ENCODE measurements around the gene PDK2. TPM values are rescaled to one million over a fixed set of nuclear protein-coding genes. Genes with fewer than 3 reads are reported as not detected.

PDK2 gene
- total and polyA plus RNA-seq, 9 of the 15 experiments (the other 6 are each of a cell fraction or from before 2014, with no cell fraction given), result 0.03 to 2.5 (median 1.4) TPM

GRCh38 chr17:50129728-50130558 lies 34.8 kb downstream of the PDK2 start, which contains the start of gene SAMD14 (continued):
- TF ChIP-seq E2F6 (IDR thresholded peaks at IDR 0.05; ENCODE audit: borderline replicate concordance in 1 of 2, extremely low read depth in 1 of 2, insufficient read depth in 1 of 2, insufficient read length in 1 of 2, low read depth in 1 of 2, low read length in 1 of 2, poor library complexity in 1 of 2, severe bottlenecking in 1 of 2), result peak in 1 of 2 experiments; percentile 8
- no peak for TF ChIP-seq ZNF212 (CRISPR knock-in tag; IDR thresholded peaks at IDR 0.05)
- no peak for TF ChIP-seq RNF2 (IDR thresholded peaks at IDR 0.05)
- TF ChIP-seq CXXC5 (CRISPR knock-in tag; IDR thresholded peaks at IDR 0.05), result 0 out of 2 replicates have a peak, but pooled peaks have one; percentile 29
- TF ChIP-seq CUX1 (CRISPR knock-in tag; IDR thresholded peaks at IDR 0.05), result no peak
- no peak for TF ChIP-seq RAD51 (IDR thresholded peaks at IDR 0.05; ENCODE audit: borderline replicate concordance, low read depth)
- TF ChIP-seq HES1 (IDR thresholded peaks at IDR 0.05; ENCODE audit: low read depth), result no peak
- no peak for TF ChIP-seq ZNF311 (CRISPR knock-in tag; IDR thresholded peaks at IDR 0.05)
- TF ChIP-seq ZBTB33 (CRISPR knock-in tag; IDR thresholded peaks at IDR 0.05), result peak; percentile 48; the same call in 1 of the 2 replicates
- no peak for TF ChIP-seq SRF (CRISPR knock-in tag; IDR thresholded peaks at IDR 0.05)
- TF ChIP-seq JUND (IDR thresholded peaks at IDR 0.05; ENCODE audit: borderline replicate concordance, low read depth, low read length), result no peak
- no peak for TF ChIP-seq JUND (tag; IDR thresholded peaks at IDR 0.05; ENCODE audit: borderline replicate concordance, low read depth, low read length)
- no peak for TF ChIP-seq ZKSCAN8 (CRISPR knock-in tag; IDR thresholded peaks at IDR 0.05)
- no peak for TF ChIP-seq FOSL1 (tag; conservative IDR thresholded peaks at IDR 0.05)
- no peak for TF ChIP-seq ZNF740 (CRISPR knock-in tag; IDR thresholded peaks at IDR 0.05)
- no peak for TF ChIP-seq ZNF740 (tag; IDR thresholded peaks at IDR 0.05)

Measured in K562 (cell line).